Measurements from ENCODE around the gene PTPN12. TPM values are rescaled to one million over a fixed set of nuclear protein-coding genes. Genes with fewer than 3 reads are reported as not detected.

Gene PTPN12
- total RNA-seq, 1 experiment from 2014 or later: 82.1 TPM

DNA sequence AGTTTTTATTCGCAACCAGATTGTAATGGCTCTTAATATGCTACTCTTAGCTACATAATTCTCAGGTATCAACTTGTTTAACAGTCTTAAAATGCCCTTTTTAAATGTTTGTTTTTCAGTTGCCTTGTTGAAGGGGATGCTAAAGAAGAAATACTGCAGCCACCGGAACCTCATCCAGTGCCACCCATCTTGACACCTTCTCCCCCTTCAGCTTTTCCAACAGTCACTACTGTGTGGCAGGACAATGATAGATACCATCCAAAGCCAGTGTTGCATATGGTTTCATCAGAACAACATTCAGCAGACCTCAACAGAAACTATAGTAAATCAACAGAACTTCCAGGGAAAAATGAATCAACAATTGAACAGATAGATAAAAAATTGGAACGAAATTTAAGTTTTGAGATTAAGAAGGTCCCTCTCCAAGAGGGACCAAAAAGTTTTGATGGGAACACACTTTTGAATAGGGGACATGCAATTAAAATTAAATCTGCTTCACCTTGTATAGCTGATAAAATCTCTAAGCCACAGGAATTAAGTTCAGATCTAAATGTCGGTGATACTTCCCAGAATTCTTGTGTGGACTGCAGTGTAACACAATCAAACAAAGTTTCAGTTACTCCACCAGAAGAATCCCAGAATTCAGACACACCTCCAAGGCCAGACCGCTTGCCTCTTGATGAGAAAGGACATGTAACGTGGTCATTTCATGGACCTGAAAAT, 89.7 kb downstream of the PTPN12 start:
- no peak for DNase-seq (ENCODE audit: low read depth, low spot score)
- in situ Hi-C loops (cut with HindIII; ENCODE audit: low pct_unique_long_range_greater_than_20kb, low sequenced_read_pairs) (no loop called here), intact Hi-C loops (cut with micrococcal nuclease; ENCODE audit: unreplicated experiment) (no loop called here)
- H3K9me3 ChIP-seq (ENCODE audit: control insufficient read depth, insufficient read depth, low read depth, low read length): no peaks in the 10 kb centered on the region
- ChIA-PET POLR2A (no interaction called here), CTCF (no interaction called here)
- no peaks in the 10 kb centered on the region for H3K4me1 ChIP-seq (ENCODE audit: control insufficient read depth, insufficient read depth, low read length)
- TF ChIP-seq TCF7L2 (IDR thresholded peaks at IDR 0.05; ENCODE audit: low read depth, low read length): no peak
- TF ChIP-seq, protein P1, sequence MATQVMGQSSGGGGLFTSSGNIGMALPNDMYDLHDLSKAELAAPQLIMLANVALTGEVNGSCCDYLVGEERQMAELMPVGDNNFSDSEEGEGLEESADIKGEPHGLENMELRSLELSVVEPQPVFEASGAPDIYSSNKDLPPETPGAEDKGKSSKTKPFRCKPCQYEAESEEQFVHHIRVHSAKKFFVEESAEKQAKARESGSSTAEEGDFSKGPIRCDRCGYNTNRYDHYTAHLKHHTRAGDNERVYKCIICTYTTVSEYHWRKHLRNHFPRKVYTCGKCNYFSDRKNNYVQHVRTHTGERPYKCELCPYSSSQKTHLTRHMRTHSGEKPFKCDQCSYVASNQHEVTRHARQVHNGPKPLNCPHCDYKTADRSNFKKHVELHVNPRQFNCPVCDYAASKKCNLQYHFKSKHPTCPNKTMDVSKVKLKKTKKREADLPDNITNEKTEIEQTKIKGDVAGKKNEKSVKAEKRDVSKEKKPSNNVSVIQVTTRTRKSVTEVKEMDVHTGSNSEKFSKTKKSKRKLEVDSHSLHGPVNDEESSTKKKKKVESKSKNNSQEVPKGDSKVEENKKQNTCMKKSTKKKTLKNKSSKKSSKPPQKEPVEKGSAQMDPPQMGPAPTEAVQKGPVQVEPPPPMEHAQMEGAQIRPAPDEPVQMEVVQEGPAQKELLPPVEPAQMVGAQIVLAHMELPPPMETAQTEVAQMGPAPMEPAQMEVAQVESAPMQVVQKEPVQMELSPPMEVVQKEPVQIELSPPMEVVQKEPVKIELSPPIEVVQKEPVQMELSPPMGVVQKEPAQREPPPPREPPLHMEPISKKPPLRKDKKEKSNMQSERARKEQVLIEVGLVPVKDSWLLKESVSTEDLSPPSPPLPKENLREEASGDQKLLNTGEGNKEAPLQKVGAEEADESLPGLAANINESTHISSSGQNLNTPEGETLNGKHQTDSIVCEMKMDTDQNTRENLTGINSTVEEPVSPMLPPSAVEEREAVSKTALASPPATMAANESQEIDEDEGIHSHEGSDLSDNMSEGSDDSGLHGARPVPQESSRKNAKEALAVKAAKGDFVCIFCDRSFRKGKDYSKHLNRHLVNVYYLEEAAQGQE (IDR thresholded peaks at IDR 0.05; ENCODE audit: insufficient read depth in 1 of 2, low read depth in 2 of 2, low read length in 1 of 2): no peak
- no peak for TF ChIP-seq SIN3A (IDR thresholded peaks at IDR 0.05; ENCODE audit: borderline replicate concordance, insufficient read depth, low read depth, low read length)
- TF ChIP-seq, protein P2, sequence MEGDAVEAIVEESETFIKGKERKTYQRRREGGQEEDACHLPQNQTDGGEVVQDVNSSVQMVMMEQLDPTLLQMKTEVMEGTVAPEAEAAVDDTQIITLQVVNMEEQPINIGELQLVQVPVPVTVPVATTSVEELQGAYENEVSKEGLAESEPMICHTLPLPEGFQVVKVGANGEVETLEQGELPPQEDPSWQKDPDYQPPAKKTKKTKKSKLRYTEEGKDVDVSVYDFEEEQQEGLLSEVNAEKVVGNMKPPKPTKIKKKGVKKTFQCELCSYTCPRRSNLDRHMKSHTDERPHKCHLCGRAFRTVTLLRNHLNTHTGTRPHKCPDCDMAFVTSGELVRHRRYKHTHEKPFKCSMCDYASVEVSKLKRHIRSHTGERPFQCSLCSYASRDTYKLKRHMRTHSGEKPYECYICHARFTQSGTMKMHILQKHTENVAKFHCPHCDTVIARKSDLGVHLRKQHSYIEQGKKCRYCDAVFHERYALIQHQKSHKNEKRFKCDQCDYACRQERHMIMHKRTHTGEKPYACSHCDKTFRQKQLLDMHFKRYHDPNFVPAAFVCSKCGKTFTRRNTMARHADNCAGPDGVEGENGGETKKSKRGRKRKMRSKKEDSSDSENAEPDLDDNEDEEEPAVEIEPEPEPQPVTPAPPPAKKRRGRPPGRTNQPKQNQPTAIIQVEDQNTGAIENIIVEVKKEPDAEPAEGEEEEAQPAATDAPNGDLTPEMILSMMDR (IDR thresholded peaks at IDR 0.05): no peak
- no peak for TF ChIP-seq POLR2AphosphoS5 (IDR thresholded peaks at IDR 0.05; ENCODE audit: low read depth, low read length)
- H3K36me3 ChIP-seq (ENCODE audit: control insufficient read depth, insufficient read depth, low read length): peaks cover 21% of the 10 kb centered on the region
- no peak overlapping the region for H3K27ac ChIP-seq (ENCODE audit: low read length)
- ATAC-seq: no peak
- H3K4me3 ChIP-seq (ENCODE audit: low read depth in 2 of 2, low read length in 2 of 2): no peak overlapping the region
- TSS peak; percentile 70 for BruUV-seq (replicated peaks)
- no peaks in the 10 kb centered on the region for H3K27me3 ChIP-seq (ENCODE audit: control insufficient read depth, insufficient read depth, low read length)

DNA sequence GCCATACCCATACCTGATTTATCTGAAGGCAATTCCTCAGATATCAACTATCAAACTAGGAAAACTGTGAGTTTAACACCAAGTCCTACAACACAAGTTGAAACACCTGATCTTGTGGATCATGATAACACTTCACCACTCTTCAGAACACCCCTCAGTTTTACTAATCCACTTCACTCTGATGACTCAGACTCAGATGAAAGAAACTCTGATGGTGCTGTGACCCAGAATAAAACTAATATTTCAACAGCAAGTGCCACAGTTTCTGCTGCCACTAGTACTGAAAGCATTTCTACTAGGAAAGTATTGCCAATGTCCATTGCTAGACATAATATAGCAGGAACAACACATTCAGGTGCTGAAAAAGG, 90.2 kb downstream of the PTPN12 start:
- intact Hi-C loops (cut with micrococcal nuclease; ENCODE audit: unreplicated experiment) (no loop called here), in situ Hi-C loops (cut with HindIII; ENCODE audit: low pct_unique_long_range_greater_than_20kb, low sequenced_read_pairs) (no loop called here)
- DNase-seq (ENCODE audit: low read depth, low spot score) (no peak), ATAC-seq (no peak)
- ChIA-PET CTCF (no interaction called here), POLR2A (no interaction called here)
- Histone ChIP-seq H3K36me3 (ENCODE audit: control insufficient read depth, insufficient read depth, low read length) (peaks cover 23% of the 10 kb centered on the region), H3K4me1 (ENCODE audit: control insufficient read depth, insufficient read depth, low read length) (no peaks in the 10 kb centered on the region), H3K27ac (ENCODE audit: low read length) (no peak overlapping the region), H3K4me3 (ENCODE audit: low read depth in 2 of 2, low read length in 2 of 2) (no peak overlapping the region), H3K27me3 (ENCODE audit: control insufficient read depth, insufficient read depth, low read length) (no peaks in the 10 kb centered on the region), H3K9me3 (ENCODE audit: control insufficient read depth, insufficient read depth, low read depth, low read length) (no peaks in the 10 kb centered on the region)
- BruUV-seq (replicated peaks): no TSS peak
- TF ChIP-seq, protein P2 (IDR thresholded peaks at IDR 0.05): no peak
- no peak for TF ChIP-seq TCF7L2 (IDR thresholded peaks at IDR 0.05; ENCODE audit: low read depth, low read length)
- TF ChIP-seq, protein P1 (IDR thresholded peaks at IDR 0.05; ENCODE audit: insufficient read depth in 1 of 2, low read depth in 2 of 2, low read length in 1 of 2): no peak
- no peak for TF ChIP-seq SIN3A (IDR thresholded peaks at IDR 0.05; ENCODE audit: borderline replicate concordance, insufficient read depth, low read depth, low read length)
- TF ChIP-seq POLR2AphosphoS5 (IDR thresholded peaks at IDR 0.05; ENCODE audit: low read depth, low read length): no peak

Measured in Panc1 (cell line).